AG09309 (cell line): ENCODE measurements around the gene THNSL1.
"Not testable (repeated sequence)": the region's sequence is repeated elsewhere in the genome, so short reads cannot be mapped to it uniquely, and the experiment has no call there.

Source experiments
- DNase-seq: peaks from one replicate; pipeline ENCODE4 v3.0.0-alpha.2; 2010; ENCODE audit warnings: low read depth
- H3K4me3 ChIP-seq: 2 replicates; pipeline ENCODE4 v1.5.1; 2011; ENCODE audit warnings: mild to moderate bottlenecking, low read depth, low read length, moderate library complexity; ENCODE audit not compliant: control insufficient read depth
- TF ChIP-seq, protein P1 (sequence below): IDR thresholded peaks from 2 replicates; pipeline ENCODE4 v1.5.1; 2011; ENCODE audit warnings: mild to moderate bottlenecking, low read depth, low read length, inconsistent platforms; ENCODE audit not compliant: insufficient read depth, control insufficient read depth; ENCODE audit errors: missing control alignments

Gene THNSL1

DNA sequence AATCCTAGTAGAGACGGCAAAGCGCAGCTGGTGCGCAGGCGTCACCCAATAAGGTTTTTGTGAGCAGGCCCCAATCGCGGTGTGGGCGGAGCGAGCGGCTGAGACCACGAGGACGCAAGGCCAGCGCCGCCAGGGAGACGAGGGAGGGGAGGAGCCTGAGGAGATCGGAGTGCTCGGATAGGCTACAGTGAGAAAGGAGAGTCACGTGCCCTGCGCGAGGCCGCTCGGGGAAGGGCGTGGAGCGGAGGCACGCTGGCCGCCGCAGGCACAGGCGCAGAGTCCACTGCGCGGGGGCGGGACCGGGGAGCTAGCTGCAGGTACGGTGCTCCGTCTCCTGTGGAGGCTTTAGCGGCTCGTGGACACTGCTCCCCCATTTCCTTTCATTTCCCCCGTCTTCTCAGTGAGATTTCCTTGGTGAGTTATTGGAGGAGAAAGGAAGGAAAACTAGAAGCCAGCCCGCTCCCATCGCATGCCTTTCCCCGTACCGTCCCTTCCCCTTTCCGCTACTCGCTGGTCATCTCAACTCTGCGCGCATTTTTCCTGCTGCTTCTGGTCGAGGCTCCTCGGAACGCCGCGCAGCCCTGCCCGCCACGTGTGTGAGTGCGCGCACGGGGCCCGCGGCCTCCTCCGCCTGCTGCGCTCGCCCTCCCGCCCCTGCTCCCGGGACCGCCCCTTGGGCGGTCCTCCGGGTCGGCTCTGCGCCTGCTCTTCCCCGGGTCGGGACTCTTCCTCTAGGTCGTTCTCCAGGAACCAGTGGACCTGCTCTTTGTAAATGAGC, at the start of gene THNSL1:
TSS of gene THNSL1 (plus strand) at position 237 of the 778 bp plus-strand sequence. CDS start 6,612 bp downstream, outside the sequence.
- TF ChIP-seq, protein P1, sequence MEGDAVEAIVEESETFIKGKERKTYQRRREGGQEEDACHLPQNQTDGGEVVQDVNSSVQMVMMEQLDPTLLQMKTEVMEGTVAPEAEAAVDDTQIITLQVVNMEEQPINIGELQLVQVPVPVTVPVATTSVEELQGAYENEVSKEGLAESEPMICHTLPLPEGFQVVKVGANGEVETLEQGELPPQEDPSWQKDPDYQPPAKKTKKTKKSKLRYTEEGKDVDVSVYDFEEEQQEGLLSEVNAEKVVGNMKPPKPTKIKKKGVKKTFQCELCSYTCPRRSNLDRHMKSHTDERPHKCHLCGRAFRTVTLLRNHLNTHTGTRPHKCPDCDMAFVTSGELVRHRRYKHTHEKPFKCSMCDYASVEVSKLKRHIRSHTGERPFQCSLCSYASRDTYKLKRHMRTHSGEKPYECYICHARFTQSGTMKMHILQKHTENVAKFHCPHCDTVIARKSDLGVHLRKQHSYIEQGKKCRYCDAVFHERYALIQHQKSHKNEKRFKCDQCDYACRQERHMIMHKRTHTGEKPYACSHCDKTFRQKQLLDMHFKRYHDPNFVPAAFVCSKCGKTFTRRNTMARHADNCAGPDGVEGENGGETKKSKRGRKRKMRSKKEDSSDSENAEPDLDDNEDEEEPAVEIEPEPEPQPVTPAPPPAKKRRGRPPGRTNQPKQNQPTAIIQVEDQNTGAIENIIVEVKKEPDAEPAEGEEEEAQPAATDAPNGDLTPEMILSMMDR = no peak
- H3K4me3 ChIP-seq = peak within 1 kb of the TSS; percentile 67
- DNase-seq = peak; percentile 96

DNA sequence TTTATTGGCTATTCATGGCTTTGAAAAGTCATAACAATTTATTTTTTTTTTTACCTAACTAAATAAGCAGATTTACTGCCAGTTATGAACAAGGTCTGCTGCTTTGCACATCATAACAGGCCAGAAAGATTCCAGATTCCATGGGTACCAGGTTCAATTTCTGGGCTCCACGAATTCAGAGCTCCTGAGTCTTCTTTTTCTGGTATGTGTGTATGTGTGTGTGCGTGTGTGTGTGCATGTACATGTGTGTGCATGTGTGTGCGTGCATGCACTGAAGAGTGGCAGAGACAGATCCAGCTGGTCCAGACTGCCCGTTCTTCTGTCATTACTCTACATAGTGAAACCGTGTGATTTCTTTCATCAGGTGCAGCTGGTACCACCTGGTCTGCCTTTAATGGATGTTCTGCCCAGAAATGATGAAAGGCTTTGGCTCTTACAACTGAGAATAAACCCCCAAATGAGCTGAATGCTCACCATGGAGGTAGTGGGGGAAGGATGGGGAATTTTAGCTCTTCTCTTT, 49.4 kb upstream of the THNSL1 start:
- TF ChIP-seq, protein P1 = no peak

DNA sequence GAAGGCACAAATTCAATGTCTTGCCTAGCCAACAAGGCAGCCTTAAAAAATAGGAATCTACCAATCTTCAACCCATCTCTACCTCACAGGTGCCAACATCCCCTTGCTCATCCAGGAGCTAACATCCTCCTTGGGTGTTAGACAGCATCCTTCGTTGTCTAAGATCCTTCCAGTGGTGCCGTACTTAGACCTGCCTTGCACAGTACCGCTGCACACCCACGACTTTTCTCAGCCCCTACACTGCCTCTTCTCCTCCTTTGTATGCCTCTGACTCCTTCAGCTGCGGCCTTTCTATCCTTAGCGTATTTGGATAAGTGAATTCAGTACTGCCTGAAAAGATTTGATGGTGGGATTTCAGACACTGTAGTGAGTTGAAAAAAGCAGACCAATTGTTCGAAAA, 48.1 kb upstream of the THNSL1 start:
- DNase-seq = no peak
- TF ChIP-seq, protein P1 = no peak
- H3K4me3 ChIP-seq = no peak overlapping the region

More for the DNA sequence above, 49.4 kb upstream of the THNSL1 start:
- DNase-seq = no peak
- H3K4me3 ChIP-seq = no peak overlapping the region

- not testable (repeated sequence) for DNase-seq, H3K4me3 ChIP-seq
These were observed 47.5 kb upstream of the THNSL1 start for GRCh38 chr10:24968951-24969350.

DNA sequence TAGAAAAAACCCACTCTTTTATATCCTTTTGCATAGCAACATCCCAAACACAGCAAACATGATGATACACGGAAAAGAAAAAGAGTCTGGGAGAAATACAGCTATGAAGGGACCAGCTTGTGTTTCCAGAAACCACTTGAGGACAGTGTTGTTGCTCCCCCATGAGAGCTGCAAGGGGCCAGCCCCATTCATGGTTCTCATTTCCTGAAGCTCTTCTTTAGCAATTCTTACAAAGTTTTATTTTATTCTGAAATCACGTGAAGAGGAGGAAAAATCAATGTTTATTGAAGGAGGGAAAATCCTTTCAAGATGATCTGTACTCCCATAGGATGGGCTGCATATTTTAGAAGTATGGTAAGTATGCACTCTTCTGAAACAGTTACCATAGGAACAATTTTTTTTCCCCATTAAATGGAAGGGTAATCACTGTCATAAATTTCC, 46.6 kb upstream of the THNSL1 start:
- TF ChIP-seq, protein P1 = no peak
- H3K4me3 ChIP-seq = no peak overlapping the region
- peak; percentile 31 for DNase-seq

GRCh38 chr10:24971374-24971773, 45.0 kb upstream of the THNSL1 start:
- no peak overlapping the region for H3K4me3 ChIP-seq
- TF ChIP-seq, protein P1 = no peak
- DNase-seq = no peak

DNA sequence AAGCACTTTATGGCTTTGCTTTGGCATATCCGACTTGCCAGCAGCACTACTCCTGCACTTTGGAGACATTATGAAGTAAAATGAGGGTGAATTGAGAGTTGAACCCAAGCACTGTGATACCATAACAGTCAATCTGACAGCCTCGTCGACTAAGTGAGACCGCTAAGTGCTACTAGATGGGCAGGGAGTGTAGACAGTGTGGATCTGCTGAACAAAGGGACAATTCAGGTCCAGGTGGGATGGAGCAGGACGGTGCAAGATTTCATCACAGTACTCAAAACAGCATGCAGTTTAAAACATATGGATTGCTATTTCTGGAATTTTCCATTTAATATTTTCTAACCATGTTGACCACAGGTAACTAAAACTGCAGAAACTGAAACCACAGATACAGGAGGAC, 43.2 kb upstream of the THNSL1 start:
- no peak for DNase-seq
- TF ChIP-seq, protein P1 = no peak
- H3K4me3 ChIP-seq = no peak overlapping the region
